Gastroesophageal sphincter (tissue), 4 donors: ENCODE measurements around the gene HSP90AB1. TPM values are rescaled to one million over a fixed set of nuclear protein-coding genes. Genes with fewer than 3 reads are reported as not detected.

Experiments
- ATAC-seq: fragments of 150-250 bp; one replicate; pipeline ENCODE4 v1.9.1; 2016; ENCODE audit warnings: mild to moderate bottlenecking, moderate library complexity
- H3K27ac ChIP-seq, 4 donors: fragments of 200-600 bp; sonication (generic) in 3 of 4; 1 replicate in 3 of 4; 2 replicates in 1 of 4; pipeline ENCODE4 v1.5.1; 2016 to 2019
- H3K27me3 ChIP-seq: fragments of 200-600 bp; sonication (generic); one replicate; pipeline ENCODE4 v1.5.1; 2019
- H3K36me3 ChIP-seq, 2 donors: fragments of 200-600 bp; sonication (generic); one replicate each; pipeline ENCODE4 v1.5.1; 2019; ENCODE audit warnings: control low read depth in 1 of 2
- H3K4me1 ChIP-seq, 3 donors: fragments of 200-600 bp; sonication (generic); 1 replicate in 2 of 3; 2 replicates in 1 of 3; pipeline ENCODE4 v1.5.1; 2016 to 2019; ENCODE audit warnings: control low read depth in 2 of 3
- H3K4me3 ChIP-seq, 2 donors: fragments of 200-600 bp; sonication (generic); one replicate each; pipeline ENCODE4 v1.5.1; 2019; ENCODE audit warnings: mild to moderate bottlenecking in 1 of 2, moderate library complexity in 1 of 2
- H3K9me3 ChIP-seq, 3 donors: fragments of 200-600 bp; sonication (generic); one replicate each; pipeline ENCODE4 v1.5.1; 2017 to 2019; ENCODE audit warnings: control low read depth in 2 of 3
- EP300 ChIP-seq: sonication (generic); formaldehyde crosslinking; IDR thresholded peaks from one replicate; pipeline ENCODE4 v1.6.1; 2017; ENCODE audit warnings: antibody characterized with exemption, mild to moderate bottlenecking
- POLR2A ChIP-seq, 2 donors: fragments of 450-650 bp; IDR thresholded peaks; one replicate each; pipeline ENCODE4 v1.6.1; 2017; ENCODE audit warnings: antibody characterized with exemption in 2 of 2, mild to moderate bottlenecking in 2 of 2, moderate library complexity in 1 of 2
- POLR2AphosphoS5 ChIP-seq: sonication (generic); formaldehyde crosslinking; IDR thresholded peaks from one replicate; pipeline ENCODE4 v1.6.1; 2017; ENCODE audit warnings: antibody characterized with exemption
- WGBS, 2 donors: methylation state at CpG; one replicate each; pipeline ENCODE4 v1.1.5; 2018; ENCODE audit warnings: low coverage in 1 of 2; 5-methylcytosine and 5-hydroxymethylcytosine counted together
- small RNA-seq, 4 donors: library from RNA; depleted of rRNA; stranded (forward); fragments of <200 nt; gene quantifications; one replicate each; pipeline ENCODE3, GENCODE V24; 2016
- total RNA-seq, 4 donors: library from RNA; depleted of rRNA; stranded (reverse); fragments of >200 nt; gene quantifications; one replicate each; pipeline ENCODE4 v1.1.0, GENCODE V29; 2016
- TF ChIP-seq, protein P1 (sequence below), 4 experiments: fragments of 200-600 bp in 2 of 4; fragments of 450-650 bp in 2 of 4; sonication (generic) in 1 of 4; IDR thresholded peaks; one replicate each; pipeline ENCODE4 v1.5.1; 2017 to 2019; ENCODE audit warnings: antibody characterized with exemption in 4 of 4, mild to moderate bottlenecking in 2 of 4, moderate library complexity in 2 of 4

Gene HSP90AB1
- total RNA-seq, 4 donors from 2014 or later = 553 to 749 (median 626) TPM

DNA sequence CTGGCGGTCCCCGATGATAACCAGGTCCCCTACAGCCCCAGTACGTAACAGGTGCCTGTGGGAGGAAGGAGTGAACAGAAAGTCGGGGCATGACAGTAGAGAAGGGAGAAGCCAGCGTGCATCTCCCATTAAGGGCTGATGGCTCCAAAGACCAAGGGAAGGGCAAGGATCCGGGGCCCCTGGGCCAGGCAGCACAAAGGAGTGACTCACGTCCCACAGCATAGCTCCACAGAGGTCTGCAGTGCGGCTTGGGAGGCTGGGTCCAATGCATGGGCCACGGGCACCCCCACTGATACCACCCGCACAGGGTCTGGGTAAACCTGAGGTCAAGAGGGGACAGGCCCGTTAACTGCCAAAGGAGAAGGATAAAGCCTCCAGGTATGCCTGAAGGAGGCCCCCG, 56.0 kb downstream of the HSP90AB1 start:
- H3K9me3 ChIP-seq = no peaks in the 10 kb centered on the region
- H3K4me3 ChIP-seq = no peak overlapping the region
- ATAC-seq = no peak
- peaks cover 4% of the 10 kb centered on the region for H3K27me3 ChIP-seq
- 72 to 100% methylated on average over 1 to 2 of the region's 12 CpGs for WGBS, 2 donors
- no peak overlapping the region for H3K27ac ChIP-seq
- TF ChIP-seq POLR2A (IDR thresholded peaks at IDR 0.05) (no peak), POLR2AphosphoS5 (no peak), EP300 (no peak)
- TF ChIP-seq, protein P1, sequence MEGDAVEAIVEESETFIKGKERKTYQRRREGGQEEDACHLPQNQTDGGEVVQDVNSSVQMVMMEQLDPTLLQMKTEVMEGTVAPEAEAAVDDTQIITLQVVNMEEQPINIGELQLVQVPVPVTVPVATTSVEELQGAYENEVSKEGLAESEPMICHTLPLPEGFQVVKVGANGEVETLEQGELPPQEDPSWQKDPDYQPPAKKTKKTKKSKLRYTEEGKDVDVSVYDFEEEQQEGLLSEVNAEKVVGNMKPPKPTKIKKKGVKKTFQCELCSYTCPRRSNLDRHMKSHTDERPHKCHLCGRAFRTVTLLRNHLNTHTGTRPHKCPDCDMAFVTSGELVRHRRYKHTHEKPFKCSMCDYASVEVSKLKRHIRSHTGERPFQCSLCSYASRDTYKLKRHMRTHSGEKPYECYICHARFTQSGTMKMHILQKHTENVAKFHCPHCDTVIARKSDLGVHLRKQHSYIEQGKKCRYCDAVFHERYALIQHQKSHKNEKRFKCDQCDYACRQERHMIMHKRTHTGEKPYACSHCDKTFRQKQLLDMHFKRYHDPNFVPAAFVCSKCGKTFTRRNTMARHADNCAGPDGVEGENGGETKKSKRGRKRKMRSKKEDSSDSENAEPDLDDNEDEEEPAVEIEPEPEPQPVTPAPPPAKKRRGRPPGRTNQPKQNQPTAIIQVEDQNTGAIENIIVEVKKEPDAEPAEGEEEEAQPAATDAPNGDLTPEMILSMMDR (IDR thresholded peaks at IDR 0.05) = no peak
- H3K36me3 ChIP-seq = peaks cover 0 to 79% of the 10 kb centered on the region in 2 donors
- peaks cover 0 to 5% (median 2%) of the 10 kb centered on the region in 3 donors for H3K4me1 ChIP-seq

Small RNA genes lying within 50 kb of the gene (small RNA-seq; reads per million reads assigned to genes)
- gene RN7SL811P = 0 reads per million in 4 donors

Other genes starting within 250 kb of the HSP90AB1 start
- gene MRPL14, start 119.6 kb upstream of the HSP90AB1 start, total RNA-seq = 10 to 100 TPM; 31.6 to 40.5 (median 35.8) TPM
- gene TMEM63B, start 119.5 kb upstream of the HSP90AB1 start, total RNA-seq = 10 to 100 TPM; 11.3 to 32.0 (median 23.9) TPM
- under 1 TPM in 3 of 4 donors, not detected in 1; 0.19 to 0.45 (median 0.27) TPM for gene CAPN11, start 88.3 kb upstream of the HSP90AB1 start, total RNA-seq
- gene MYMX, start 30.2 kb upstream of the HSP90AB1 start, total RNA-seq = 1 to 10 TPM in 1 of 4 donors, not detected in 3; 1.4 TPM
- 100 to 1,000 TPM; 101 to 281 (median 134) TPM for gene SLC29A1, start 23.5 kb upstream of the HSP90AB1 start, total RNA-seq
- gene SLC35B2, start 10.4 kb downstream of the HSP90AB1 start, total RNA-seq = 10 to 100 TPM; 21.3 to 34.0 (median 25.6) TPM
- gene NFKBIE, start 18.4 kb downstream of the HSP90AB1 start, total RNA-seq = 10 to 100 TPM in 1 of 4 donors, 1 to 10 TPM in 3; 4.2 to 13.4 (median 5.7) TPM
- under 1 TPM in 2 of 4 donors, not detected in 2; 0.27 to 0.69 TPM for gene TMEM151B, start 23.3 kb downstream of the HSP90AB1 start, total RNA-seq
- 1 to 10 TPM; 6.1 to 9.4 (median 6.9) TPM for gene AARS2, start 66.2 kb downstream of the HSP90AB1 start, total RNA-seq
- gene SPATS1, start 95.5 kb downstream of the HSP90AB1 start, total RNA-seq = not detected
- 10 to 100 TPM; 23.3 to 32.1 (median 28.5) TPM for gene CDC5L, start 140.6 kb downstream of the HSP90AB1 start, total RNA-seq